ENCODE data around the gene CDYL2.

- TF ChIP-seq MYC (IDR thresholded peaks at IDR 0.05; ENCODE audit: low read depth, low read length) (no peak), CTCF (IDR thresholded peaks at IDR 0.05; ENCODE audit: low read depth, low read length) (no peak)
Observed at GRCh38 chr16:80585764-80586163, 218.6 kb downstream of the CDYL2 start.

All from NB4 (cell line).